HEK293T (cell line): ENCODE results near the gene UAP1L1.

ENCODE experiments used
- ARNT ChIP-seq: fragments of 450-650 bp; IDR thresholded peaks from 2 replicates; pipeline ENCODE4 v1.6.1; 2017; ENCODE audit warnings: mild to moderate bottlenecking
- BHLHE40 ChIP-seq: fragments of 450-650 bp; IDR thresholded peaks from 2 replicates; pipeline ENCODE4 v1.6.1; 2016; ENCODE audit warnings: mild to moderate bottlenecking, moderate library complexity, borderline replicate concordance
- CTBP1 ChIP-seq: fragments of 450-650 bp; IDR thresholded peaks from 2 replicates; pipeline ENCODE4 v1.6.1; 2016; ENCODE audit warnings: borderline replicate concordance
- FOXK2 ChIP-seq: fragments of 450-650 bp; IDR thresholded peaks from 2 replicates; pipeline ENCODE4 v1.6.1; 2016; ENCODE audit warnings: mild to moderate bottlenecking
- FOXM1 ChIP-seq: fragments of 450-650 bp; IDR thresholded peaks from 2 replicates; pipeline ENCODE4 v1.6.1; 2017; ENCODE audit warnings: mild to moderate bottlenecking, borderline replicate concordance
- HDGF ChIP-seq: fragments of 450-650 bp; IDR thresholded peaks from 2 replicates; pipeline ENCODE4 v1.6.1; 2017; ENCODE audit warnings: antibody characterized with exemption, borderline replicate concordance
- L3MBTL2 ChIP-seq: fragments of 450-650 bp; conservative IDR thresholded peaks from 2 replicates; pipeline ENCODE4 v1.6.1; 2016; ENCODE audit warnings: mild to moderate bottlenecking
- NFRKB ChIP-seq: fragments of 450-650 bp; IDR thresholded peaks from 2 replicates; pipeline ENCODE4 v1.6.1; 2016; ENCODE audit warnings: mild to moderate bottlenecking, moderate library complexity
- SP1 ChIP-seq: fragments of 450-650 bp; IDR thresholded peaks from 2 replicates; pipeline ENCODE4 v1.6.1; 2017
- SUZ12 ChIP-seq: fragments of 450-650 bp; IDR thresholded peaks from 2 replicates; pipeline ENCODE4 v1.6.1; 2016; ENCODE audit warnings: mild to moderate bottlenecking
- TARDBP ChIP-seq: fragments of 450-650 bp; IDR thresholded peaks from 2 replicates; pipeline ENCODE4 v1.6.1; 2016
- ZNF384 ChIP-seq: fragments of 450-650 bp; IDR thresholded peaks from 2 replicates; pipeline ENCODE4 v1.6.1; 2016
- TF ChIP-seq, protein P1 (sequence below): fragments of 450-650 bp; IDR thresholded peaks from 2 replicates; pipeline ENCODE4 v1.6.1; 2016

DNA sequence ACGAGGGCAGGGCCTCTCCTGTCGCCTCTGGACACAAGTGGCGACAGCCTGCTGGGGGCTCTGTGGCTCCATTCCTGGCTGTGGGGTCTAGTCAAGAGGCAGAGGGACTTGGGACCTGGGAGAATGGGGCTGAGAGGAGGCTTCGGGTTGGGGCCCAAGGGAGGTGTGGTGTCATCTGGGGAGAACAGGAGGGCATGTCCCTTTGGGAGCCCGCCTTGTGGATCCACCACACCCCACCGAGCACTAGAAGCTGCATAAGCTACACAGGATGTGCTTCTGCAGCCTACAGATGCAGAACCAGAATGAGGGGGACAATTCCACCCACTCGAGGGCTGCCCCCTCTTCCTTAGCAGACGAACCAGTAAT lies 5.6 kb downstream of the UAP1L1 start:
- no peak for TF ChIP-seq ARNT
- no peak for TF ChIP-seq BHLHE40
- TF ChIP-seq NFRKB = no peak
- no peak for TF ChIP-seq CTBP1
- no peak for TF ChIP-seq SP1
- TF ChIP-seq TARDBP = no peak
- TF ChIP-seq, protein P1, sequence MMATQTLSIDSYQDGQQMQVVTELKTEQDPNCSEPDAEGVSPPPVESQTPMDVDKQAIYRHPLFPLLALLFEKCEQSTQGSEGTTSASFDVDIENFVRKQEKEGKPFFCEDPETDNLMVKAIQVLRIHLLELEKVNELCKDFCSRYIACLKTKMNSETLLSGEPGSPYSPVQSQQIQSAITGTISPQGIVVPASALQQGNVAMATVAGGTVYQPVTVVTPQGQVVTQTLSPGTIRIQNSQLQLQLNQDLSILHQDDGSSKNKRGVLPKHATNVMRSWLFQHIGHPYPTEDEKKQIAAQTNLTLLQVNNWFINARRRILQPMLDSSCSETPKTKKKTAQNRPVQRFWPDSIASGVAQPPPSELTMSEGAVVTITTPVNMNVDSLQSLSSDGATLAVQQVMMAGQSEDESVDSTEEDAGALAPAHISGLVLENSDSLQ = no peak
- no peak for TF ChIP-seq ZNF384
- TF ChIP-seq FOXK2 = no peak
- TF ChIP-seq HDGF = no peak
- no peak for TF ChIP-seq SUZ12
- TF ChIP-seq FOXM1 = no peak
- TF ChIP-seq L3MBTL2 = no peak
